T-helper 2 cell treated with Interferon-gamma antibody and Interleukin-4, amounts not matched to agents 100 ng/mL and 5 ng/mL, for 36 hours (primary cell): Measurements from ENCODE around the gene PLCD4. TPM values are rescaled to one million over a fixed set of nuclear protein-coding genes. Genes with fewer than 3 reads are reported as not detected.

Experiments used
- intact Hi-C: fragments of 100-400 bp; cut with micrococcal nuclease; formaldehyde crosslinking; loops from one replicate; pipeline ENCODE4 v1.15.1; 2023
- total RNA-seq: library from RNA; stranded (reverse); gene quantifications from 2 replicates; pipeline ENCODE4 v1.2.3, GENCODE V29; 2022

Gene PLCD4
- total RNA-seq, 1 donor from 2014 or later = 0.48 TPM

DNA sequence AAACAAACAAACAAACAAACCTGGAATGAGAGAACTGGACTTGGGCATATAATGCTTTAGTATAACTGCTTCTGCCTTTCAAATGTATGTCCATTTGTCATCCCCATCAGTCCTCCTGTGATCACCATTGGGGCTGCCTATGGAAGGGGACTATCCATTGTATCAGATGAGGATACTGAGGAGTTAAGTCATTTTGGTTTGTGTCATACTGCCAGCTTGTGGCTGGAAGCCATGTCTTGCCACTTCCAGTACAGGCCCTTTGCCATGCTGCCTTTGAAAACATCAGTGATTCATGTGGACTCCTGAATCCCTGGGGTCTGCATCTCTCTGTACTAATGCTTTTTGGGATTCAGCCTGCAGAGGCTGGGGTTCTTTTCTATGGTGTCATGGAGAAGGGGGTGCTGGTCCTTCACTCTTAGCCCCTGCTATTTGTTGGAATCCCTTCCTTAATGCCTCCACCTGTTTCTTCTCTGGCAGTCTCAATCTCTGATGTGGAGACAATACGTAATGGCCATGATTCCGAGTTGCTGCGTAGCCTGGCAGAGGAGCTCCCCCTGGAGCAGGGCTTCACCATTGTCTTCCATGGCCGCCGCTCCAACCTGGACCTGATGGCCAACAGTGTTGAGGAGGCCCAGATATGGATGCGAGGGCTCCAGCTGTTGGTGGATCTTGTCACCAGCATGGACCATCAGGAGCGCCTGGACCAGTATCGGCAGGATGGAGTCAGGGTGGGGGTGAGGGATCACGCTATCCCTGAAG, 10.6 kb downstream of the PLCD4 start:
- intact Hi-C loops = no loop called here

DNA sequence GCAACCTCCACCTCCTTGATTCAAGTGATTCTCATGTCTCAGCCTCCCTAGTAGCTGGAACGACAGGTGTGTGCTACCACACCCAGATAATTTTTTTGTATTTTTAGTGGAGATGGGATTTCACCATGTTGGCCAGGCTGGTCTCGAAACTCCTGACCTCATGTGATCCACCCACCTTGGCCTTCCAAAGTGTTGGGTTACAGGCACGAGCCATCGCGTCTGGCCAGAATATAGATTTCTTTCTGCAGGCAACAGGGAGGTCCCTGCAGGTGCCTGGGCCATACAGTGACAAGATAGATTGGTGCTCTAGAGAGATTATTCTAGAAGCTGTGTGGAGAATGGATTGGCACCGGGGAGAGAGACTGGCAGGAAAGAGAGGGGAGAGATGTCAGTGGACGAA, 13.3 kb downstream of the PLCD4 start:
- intact Hi-C loops = no loop called here

DNA sequence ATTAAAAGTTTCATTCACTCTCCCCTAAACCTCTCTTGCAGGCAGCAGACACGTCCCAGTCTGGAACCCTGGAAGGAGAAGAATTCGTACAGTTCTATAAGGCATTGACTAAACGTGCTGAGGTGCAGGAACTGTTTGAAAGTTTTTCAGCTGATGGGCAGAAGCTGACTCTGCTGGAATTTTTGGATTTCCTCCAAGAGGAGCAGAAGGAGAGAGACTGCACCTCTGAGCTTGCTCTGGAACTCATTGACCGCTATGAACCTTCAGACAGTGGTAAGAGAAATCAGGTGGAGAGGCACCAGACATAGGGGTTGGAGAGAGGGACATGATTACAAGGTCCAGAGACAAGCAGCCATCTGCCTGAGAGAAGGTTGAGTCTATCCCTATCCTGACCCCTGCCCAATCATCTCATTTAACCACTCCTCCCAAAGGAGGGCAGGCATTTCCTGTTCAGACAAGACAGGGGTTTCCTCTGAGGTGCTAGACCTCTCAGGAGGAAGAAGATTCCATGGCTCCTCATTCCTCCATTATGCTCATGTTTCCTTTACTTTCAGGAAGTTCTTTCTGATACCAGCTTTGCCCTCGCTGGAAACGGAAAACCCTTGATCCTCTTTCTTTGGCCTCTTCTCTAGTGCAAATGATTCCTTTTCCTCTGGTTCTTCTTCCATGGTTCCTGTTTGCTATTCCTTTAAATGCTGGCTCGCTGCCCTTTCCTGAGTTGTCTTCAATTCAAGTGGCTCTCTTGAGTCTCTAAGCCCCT, 15.1 kb downstream of the PLCD4 start:
- intact Hi-C loops = no loop called here

DNA sequence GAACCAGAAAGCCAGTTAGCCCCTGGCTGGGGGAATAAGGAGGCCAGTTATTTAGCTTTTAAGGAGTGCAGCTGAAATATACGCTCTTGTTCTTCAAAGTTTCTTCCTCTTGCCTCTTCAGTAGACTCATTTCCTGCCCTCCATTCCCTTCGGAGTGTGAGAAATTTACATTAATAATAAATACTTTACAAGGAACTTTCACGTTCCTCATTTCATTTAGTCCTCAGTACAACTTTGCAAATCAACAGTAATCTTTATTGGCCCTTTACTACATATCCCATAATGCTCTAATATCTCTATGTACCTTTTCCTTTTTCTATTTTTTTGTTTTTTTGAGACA, 15.6 kb downstream of the PLCD4 start:
- intact Hi-C loops = no loop called here

GRCh38 chr2:218626369-218626768, 18.7 kb downstream of the PLCD4 start:
- intact Hi-C loops = no loop called here

GRCh38 chr2:218627939-218628338, 20.2 kb downstream of the PLCD4 start:
- intact Hi-C loops = no loop called here

DNA sequence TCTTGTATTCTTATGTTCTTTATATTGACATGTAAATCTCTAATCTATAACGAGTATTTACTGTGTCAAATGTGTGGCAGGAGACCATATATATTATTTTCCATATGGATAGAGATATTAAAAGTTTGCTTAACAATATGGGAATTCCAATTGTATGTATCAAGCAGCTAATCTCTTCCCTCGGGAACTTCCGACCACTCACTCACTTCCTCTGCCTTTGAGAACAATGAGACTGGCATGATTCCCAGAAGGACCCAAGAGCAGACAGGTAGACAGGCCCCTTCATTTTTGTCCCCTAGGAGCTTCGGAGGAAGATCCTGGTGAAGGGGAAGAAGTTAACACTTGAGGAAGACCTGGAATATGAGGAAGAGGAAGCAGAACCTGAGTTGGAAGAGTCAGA, 24.1 kb downstream of the PLCD4 start:
- intact Hi-C loops = no loop called here

GRCh38 chr2:218635719-218636118, 28.0 kb downstream of the PLCD4 start:
- intact Hi-C loops = no loop called here

DNA sequence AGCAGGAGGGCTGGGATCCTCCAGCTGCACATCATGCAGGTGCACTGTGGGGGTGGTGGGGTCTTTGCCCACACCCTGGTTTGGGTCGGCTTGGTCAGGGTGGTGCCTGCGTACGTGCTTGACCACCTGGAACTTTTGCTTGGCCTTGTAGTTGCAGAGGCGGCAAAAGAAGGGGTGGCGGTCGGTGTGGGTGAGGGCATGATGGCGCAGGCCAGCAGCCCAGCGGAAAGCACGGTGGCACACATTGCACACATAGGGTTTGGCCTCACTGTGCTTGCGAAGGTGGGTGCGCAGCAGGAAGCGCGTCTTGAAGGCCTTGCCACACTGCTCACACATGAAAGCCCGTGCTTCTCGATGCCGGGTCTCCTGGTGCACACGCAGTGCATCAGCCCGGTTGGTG, 30.7 kb downstream of the PLCD4 start:
- intact Hi-C loops = no loop called here

GRCh38 chr2:218642121-218642656, 34.5 kb downstream of the PLCD4 start:
- intact Hi-C loops = no loop called here

- intact Hi-C loops = no loop called here
Measured at GRCh38 chr2:218642786-218643185, 35.1 kb downstream of the PLCD4 start.

GRCh38 chr2:218643751-218644310, 36.1 kb downstream of the PLCD4 start:
- intact Hi-C loops = no loop called here

GRCh38 chr2:218644721-218645120, 37.0 kb downstream of the PLCD4 start:
- intact Hi-C loops = no loop called here

- intact Hi-C loops = no loop called here
Measured at GRCh38 chr2:218645126-218645525, 37.4 kb downstream of the PLCD4 start.

DNA sequence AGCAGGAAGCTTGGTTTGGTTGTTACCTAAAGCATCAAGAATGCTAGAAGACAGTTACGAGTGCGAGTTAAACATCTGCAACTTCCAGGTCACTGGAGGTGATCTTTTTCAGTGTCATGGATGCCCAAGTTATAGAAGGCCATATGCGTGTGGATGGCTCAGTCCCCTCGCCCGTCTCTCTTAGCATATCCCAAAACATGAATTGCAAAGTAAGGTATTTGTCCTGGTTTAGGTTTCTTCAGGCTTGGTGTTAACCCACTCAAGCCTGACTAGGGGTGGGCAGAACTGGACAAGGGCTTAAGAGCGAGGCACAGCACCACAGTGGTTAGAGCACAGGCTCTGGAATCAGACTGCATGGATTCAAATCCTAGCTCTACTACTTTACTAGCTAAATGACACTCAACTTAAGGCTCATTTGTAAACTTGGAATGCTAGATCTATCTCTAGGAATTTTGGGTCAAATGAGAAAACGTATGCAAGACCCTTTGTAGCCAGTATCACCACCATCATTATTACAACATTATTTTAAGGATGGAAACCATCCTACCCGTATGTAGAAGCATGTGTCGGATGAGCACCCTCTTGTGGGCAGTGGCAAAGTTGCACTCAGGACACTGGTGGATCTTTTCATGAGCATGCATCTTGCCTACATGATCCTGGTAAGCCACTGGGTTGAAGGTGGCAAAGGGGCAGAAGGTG, 40.5 kb downstream of the PLCD4 start:
- intact Hi-C loops = loop anchor here (1.0 to 2.0 kb wide), 3 partner anchors 199 to 355 kb away; partner anchors contain the start of gene TMBIM1

GRCh38 chr2:218648787-218649100, 41.0 kb downstream of the PLCD4 start:
- intact Hi-C loops = loop anchor here (1.0 to 2.0 kb wide), 3 partner anchors 199 to 356 kb away; partner anchors contain the start of gene TMBIM1

- intact Hi-C loops = no loop called here
Measured at GRCh38 chr2:218655751-218656150, 48.1 kb downstream of the PLCD4 start.

- intact Hi-C loops = loop anchor here (1.0 to 2.0 kb wide), 8 partner anchors 14 to 388 kb away; partner anchors contain the start of genes AAMP, CNOT9, PNKD and RNF25
Measured at GRCh38 chr2:218658671-218659257, 51.1 kb downstream of the PLCD4 start.

DNA sequence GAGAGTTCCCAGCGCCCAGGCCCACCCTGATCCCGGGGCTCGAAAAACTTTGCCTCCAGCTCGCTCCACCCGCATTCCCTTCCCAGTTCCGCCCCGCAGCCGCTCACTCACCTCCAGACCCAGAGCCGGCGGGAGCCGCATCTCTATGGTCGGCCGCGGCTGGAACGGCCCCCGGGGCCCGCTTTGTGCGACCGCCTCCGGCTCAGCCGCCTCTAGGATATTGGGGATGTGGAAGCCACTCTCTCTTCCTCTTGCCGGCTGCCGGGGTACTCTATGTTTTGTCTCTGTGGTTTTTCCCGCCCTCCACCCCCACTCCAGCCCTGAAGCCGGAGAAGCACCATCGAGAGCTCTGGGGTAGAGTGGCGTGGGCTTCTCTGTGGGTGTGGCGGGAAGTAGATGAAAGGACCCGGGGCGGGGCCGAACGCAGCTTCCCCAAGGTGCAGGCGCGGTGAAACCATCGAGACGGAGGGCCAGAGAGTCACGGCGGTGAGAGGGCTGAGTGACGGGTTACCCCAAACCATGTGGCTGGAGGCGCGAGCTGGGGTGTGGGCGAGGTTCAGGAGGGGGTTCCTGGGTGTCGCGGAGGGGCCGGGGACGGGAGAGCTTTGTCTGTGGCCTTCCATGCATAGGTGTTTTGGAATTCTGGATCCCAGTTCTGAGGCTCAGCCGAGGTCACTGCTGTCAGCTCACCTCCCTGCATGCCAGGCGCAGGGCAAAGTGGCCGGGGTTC, 51.7 kb downstream of the PLCD4 start, which contains the start of the genes BCS1L and ZNF142:
BCS1L (plus strand) TSS at position 426 of the 730 bp plus-strand sequence. CDS start 1,305 bp downstream, outside the sequence.
ZNF142 (minus strand) TSS at position 366 of the 730 bp plus-strand sequence. CDS start 3,194 bp downstream, outside the sequence.
- intact Hi-C loops = loop anchor here (1.0 to 2.0 kb wide), 8 partner anchors 13 to 389 kb away; partner anchors contain the start of genes AAMP, CNOT9, PNKD and RNF25

DNA sequence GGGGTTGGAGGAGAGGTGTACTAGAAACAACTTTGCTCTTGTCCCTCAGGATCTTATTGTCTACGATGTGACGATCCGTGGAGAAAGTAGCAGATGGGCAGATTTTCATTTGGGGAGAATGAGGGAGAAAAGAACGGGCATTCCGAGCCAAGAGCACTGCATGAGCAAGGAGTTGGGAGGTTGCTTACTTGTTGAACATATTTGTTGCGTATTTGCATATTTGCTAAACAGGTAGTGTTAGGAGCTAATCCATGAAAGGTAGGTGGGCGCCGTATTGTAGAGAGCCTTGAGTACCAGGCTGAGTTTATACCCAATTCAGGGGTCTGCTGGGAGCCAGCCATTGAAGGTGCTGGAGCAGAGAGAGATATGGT, 52.3 kb downstream of the PLCD4 start:
- intact Hi-C loops = loop anchor here (1.0 to 2.0 kb wide), 8 partner anchors 12 to 390 kb away; partner anchors contain the start of genes AAMP, CNOT9, PNKD and RNF25
